Hippocampal formation (tissue), 2 donors: ENCODE data around the gene SF3A2.

Experiments
- DNase-seq, 2 donors: peaks; one replicate each; lab custom pipeline; 2025; lab: John Stamatoyannopoulos, UW

Gene SF3A2

DNA sequence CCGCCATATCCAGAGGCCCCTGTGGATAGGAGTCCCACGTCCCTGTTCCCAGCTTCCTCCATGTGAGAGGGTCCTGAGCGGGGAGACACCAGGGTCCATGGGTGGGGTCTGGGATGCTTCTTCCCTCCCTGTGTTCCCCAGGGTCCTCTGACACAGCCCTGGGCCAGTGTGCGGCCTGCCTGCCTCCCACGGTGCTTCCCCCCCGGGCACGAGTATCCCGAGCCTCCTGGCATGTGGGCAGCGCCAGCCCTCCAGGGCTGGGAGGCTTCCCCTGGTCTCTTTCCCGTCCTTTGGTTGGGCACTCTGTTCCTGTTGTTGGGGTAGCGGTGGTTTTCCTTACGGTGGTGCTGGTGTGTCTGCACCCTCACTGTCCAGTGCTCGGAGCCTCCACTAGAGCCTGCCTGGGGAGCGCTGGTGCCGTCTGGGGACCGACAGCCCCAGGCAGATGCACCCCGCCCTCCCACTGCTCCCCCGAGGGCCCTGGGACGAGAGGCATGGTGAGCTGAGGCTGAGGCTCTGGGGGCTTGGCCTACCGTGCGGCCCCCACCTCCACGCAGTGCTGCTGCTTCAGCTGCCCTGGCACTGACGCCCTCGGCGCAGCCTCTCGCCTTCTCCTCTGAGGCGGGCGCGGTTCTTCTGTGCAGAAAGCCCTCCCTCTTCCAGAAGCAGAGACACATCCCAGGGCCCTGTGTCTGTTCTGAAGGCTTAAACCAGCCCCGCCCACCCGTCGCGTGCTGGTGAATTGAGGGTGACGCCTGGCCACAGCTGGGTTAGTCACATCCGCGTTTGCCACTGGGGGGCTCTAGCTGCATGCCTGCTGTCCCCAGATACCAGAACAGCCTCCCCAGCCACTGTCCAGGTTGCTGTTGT lies 28.4 kb upstream of the SF3A2 start:
- no peak for DNase-seq

DNA sequence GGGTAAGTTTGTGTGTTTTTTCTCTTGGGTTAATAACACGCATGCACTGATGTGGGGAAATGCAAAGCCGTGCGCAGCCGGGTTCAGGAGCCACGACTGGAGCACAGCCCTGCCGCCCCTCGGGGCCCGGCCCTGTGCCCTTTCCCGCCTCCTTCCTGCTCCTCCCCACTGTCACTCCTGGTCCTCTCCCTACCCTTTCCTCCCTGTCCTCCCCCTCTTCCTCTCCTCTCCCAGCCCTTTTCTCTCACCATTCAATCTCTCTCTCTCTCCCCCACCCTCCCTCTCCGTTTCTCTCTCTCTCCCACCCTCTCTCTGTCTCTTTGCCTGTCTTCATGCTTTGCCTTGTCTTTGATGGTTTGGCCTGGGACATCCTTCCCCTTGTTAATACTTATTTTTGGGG lies 27.6 kb upstream of the SF3A2 start:
- DNase-seq, result no peak

DNA sequence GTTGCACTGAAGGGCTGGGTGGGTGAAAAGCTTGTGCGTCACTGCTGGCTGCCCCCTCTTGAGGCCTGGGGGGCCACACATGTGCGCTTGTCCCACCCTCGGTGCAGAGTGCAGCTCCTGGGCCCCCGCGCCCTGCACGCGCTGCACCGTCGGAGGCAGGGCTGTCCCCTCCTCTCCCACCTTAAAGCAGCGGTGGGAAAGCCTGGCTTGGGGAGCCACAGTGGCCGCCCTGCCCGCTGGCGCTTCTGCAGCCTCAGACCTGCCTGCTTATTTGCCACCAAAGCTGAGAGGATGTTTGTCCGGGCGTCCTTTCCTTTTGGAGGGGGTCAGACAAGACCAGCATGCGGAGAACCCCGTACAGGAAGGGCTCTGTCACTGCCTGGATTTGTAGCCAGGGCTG lies 27.2 kb upstream of the SF3A2 start:
- no peak for DNase-seq

DNA sequence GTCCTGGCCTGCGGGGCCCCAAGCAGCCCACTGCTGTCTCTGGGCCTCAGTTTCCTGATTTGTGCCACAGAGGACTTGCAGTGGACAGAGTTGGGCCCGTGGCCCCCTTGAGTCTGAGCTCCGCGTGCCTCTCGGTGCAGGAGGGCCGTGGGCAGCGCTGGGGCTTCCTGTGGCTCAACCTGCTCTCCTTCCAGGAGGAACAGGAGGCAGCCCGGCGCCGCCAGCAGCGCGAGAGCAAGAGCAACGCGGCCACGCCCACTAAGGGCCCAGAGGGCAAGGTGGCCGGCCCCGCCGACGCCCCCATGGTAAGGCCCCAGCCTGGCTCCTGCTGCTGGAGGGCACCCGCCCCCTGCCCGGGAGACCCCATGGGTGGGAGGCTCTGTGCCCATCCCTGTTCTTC lies 26.4 kb upstream of the SF3A2 start:
- DNase-seq, result no peak

DNA sequence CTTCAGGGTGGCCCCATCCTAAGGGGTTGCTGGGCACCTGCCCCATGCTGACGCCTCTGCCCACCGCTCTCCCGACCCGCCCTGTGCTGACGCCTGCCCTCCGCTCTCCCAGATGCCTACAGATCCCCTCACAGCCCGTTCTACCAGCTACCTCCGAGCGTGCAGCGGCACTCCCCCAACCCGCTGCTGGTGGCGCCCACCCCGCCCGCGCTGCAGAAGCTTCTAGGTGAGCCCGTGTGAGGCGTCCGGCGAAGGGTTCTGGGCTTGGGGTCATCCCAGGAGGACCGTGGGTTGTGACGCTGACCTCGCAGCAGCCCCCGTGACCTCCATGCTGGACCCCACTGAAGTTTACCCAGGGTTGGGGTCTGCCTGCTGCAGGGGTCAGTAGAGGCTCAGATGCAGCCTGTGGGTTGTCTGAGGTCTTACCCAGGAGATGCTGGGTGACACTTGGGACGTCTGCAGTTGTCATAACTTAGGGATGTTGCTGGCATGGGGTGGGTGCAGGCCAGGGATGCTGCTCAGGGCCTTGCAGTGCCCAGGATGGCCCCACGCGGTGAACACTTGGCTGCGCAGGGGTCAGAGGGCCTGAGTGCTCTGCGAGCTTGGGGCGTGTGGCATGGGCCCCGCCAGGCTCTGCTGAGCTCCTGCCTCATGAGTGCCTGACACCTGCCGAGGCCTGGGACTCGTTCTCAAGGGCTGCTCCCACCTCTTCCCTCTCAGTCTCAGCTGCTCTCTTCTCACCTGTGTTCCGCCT lies 25.5 kb upstream of the SF3A2 start:
- DNase-seq, result no peak

DNA sequence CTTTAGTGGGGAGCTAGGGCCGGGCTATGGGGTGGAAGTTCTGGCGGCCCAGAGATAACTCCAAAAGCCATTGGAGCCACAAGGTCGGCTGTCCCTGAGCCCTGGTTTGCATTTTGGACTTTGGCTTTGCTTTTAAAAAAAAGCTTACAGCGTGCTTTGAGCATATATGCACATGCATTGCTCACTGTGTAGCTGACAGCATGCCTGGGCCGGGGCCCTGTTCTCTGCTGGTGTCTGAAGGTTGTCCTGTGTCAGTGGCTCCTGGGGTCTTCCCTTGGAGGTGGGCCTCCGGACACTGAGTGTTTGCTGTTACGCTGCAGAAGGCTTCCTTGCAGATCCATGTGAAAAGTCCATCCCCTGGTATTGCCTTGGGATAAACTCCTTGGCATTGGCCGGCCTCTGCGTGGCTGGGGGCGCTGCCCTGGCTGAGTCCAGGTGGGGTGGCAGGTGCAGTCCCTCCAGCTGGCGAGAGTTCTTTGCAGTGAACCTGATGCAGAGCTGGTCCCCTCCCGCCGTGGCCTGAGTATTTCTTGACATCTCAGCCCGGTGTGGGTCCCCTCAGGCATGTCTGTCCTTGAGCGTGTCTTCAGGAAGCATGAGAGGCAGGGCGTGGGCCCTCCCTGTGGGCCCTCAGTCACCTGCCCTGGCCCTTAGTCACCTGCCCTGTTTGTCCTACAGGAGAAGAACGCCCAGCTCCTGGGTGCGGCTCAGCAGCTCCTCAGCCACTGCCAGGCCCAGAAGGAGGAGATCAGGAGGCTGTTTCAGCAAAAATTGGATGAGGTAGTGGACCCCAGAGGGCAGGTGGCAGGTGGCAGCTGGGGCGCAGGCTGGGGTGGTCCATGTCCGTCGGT lies 23.5 kb upstream of the SF3A2 start:
- DNase-seq, result no peak

DNA sequence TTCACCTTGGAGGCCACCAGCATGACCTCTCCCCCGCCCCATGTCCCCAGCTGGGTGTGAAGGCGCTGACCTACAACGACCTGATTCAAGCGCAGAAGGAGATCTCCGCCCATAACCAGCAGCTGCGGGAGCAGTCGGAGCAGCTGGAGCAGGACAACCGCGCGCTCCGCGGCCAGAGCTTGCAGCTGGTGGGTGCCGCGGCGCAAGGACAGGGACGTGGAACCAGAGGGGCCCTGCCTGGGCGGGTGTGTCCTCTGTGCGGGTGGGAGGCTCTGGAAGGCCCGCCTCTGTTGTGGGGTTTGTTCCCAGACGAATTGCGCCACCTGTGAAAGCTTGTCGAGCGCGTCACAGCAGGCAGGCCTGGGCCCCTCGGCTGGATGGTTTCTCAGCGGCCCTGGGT lies 22.8 kb upstream of the SF3A2 start:
- DNase-seq, result no peak

DNA sequence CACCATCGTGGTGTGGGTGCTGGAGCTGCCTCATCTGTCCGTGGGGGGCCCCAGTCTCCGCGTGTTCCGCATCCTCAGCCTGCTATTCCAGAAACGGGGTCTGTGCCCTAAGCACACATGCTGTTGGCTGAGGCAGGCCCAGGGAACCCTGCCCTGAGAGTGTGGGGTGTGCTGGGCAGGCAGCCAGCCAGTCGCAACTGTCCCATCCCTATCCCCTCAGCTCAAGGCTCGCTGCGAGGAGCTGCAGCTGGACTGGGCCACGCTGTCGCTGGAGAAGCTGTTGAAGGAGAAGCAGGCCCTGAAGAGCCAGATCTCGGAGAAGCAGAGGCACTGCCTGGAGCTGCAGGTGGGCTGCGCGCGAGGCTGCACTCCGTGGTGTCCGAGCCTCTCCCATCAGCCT lies 22.4 kb upstream of the SF3A2 start:
- DNase-seq, result peak in 1 of 2 donors; percentile 9

DNA sequence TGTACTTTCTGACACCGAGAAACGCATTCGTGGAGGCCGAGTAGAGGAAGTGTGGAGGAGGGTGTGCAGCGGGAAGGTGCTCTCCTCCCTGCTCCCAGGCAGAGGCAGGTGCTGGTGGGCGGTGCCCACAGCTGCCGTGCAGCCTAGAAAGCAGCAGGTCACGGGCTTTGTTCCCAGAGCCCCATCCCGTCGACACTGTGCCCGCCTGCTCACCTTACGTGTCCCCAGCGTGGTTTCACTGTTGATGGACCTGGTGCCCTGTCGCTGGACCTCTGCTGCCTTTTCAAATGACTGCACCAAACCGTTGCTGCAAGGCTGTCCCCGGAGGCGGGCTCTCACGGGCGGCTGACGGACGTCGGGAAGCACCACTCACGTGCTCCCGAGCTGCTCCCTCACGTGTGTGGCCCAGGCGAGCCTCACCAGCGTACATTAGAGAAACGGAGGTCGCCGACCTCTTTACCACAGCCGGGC lies 21.3 kb upstream of the SF3A2 start:
- no peak for DNase-seq

DNA sequence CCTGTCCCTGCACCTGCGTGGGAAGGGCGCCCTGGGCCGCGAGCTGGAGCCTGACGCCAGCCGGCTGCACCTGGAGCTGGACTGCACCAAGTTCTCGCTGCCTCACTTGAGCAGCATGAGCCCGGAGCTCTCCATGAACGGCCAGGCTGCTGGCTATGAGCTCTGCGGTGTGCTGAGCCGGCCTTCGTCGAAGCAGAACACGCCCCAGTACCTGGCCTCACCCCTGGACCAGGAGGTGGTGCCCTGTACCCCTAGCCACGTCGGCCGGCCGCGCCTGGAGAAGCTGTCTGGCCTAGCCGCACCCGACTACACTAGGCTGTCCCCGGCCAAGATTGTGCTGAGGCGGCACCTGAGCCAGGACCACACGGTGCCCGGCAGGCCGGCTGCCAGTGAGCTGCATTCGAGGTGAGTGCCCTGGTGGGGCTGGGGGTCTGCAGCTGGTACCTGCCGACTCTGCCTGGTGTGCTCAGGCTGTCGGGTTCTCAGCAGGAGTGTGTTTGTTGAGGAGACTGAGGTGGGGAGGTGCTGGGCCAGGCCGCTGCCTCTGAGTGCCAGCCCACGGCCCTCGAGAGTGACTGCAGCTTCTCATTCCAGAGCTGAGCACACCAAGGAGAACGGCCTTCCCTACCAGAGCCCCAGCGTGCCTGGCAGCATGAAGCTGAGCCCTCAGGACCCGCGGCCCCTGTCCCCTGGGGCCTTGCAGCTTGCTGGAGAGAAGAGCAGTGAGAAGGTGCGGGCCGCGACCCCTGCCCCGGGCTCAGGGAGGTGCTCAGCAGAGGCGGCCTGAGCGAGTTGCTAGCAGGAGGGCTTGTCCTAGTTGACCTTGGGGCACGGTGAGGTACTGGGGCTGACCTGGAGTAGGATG lies 20.0 kb upstream of the SF3A2 start:
- no peak for DNase-seq

DNA sequence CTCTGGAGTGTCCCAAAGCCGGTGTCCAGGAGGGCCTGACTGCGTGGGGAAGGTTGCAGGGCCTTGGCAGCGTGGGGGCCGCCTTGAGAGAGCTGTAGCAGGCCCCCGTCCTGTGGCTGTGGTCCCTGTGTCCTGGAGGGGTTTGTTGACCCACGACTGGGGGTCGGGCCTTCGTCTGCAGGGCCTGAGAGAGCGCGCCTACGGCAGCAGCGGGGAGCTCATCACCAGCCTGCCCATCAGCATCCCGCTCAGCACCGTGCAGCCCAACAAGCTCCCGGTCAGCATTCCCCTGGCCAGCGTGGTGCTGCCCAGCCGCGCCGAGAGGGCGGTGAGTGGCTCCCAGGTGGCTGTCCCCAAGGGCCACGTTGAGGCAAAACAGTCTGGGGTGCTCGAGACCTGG lies 19.0 kb upstream of the SF3A2 start:
- DNase-seq, result no peak

DNA sequence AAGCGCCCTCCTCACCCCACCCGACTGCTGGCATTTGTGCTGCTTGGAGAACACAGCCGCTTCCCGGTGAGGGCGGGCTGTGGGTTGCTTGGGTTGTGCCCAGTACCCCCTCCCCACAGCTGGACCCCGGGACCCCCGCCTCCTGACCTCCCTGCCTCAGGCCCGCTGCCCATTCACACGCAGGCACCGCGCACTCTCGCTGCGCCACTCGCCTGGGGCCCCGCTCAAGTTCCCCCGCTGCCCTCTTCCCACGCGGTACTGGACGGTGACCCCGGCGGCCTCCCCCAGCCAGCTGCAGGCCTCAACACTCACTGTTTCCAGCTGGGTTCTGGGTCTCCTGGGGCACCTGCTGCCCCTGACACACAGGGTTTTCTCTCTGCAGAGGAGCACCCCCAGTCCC lies 16.9 kb upstream of the SF3A2 start:
- no peak for DNase-seq

DNA sequence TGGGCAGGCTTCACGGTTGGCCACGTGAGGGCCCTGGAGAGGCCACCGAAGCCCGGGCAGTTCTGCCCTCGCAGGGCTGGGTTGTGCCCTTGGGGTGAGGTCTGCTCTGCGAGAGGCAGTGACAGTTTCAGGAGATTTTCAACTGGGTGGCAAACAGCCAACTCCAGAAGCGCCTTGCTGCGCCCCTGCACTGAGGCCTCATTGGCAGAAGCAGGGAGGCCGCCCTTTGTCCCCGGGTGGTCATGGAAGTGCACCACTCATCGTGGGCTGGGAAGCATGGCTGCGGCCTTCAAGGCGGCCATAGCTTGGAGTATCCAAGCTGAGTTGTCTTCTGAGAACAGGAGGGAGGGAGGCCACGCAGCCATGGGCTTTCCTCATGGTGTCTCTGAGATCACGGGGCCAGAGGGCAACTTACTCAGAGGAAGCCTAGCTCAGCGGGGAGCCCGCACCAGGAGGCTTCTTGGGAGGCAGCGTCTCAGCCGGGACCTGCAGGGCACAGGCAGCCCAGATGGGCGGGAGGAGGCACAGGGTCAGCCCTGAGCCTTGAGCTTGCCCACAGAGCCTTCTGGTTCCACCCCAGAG lies 15.3 kb upstream of the SF3A2 start:
- no peak for DNase-seq

DNA sequence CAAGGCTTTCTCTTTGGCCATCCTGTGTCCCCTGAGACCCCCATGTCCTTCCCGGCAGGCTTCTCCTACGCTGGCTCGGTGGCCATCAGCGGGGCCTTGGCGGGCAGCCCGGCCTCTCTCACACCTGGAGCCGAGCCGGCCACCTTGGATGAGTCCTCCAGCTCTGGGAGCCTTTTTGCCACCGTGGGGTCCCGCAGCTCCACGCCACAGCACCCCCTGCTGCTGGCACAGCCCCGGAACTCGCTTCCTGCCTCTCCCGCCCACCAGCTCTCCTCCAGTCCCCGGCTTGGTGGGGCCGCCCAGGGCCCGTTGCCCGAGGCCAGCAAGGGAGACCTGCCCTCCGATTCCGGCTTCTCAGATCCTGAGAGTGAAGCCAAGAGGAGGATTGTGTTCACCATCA lies 14.7 kb upstream of the SF3A2 start:
- no peak for DNase-seq

DNA sequence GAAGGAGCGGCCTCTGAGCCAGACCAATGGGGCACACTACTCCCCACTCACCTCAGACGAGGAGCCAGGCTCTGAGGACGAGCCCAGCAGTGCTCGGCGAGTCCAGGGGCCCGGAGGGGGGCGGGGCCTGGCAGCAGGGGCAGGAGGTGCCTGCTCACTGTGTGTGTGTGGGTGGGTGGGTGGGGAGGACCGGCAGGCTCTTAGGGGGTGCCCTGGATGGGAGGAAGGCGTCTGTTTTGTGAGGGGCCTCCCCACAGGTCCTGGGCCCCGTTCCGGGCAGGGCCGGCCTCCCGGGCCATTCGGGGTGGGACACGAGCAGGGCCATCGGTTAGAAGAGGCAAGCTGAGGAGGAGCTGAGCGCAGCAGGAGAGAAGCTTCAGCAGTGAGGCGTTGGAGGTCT lies 13.2 kb upstream of the SF3A2 start:
- DNase-seq, result no peak

DNA sequence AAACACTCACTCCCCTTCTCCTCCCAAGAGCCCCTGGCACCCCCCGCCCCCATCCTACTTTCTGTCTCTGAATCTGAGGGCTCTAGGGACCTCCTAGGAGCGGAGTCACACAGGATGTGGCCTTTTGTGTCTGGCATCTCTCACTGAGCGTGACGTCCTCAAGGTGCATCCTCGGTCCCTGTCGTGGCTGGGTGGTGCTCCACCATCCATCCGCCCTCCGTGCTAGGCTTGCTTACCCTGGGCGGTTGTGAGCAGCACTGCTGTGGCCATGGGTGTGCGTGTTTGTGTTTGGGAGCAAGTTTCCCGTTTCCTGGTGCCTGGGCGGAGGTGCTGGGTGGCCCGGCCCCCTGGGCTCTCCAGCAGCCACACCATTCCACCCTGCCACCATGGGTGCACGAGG lies 12.7 kb upstream of the SF3A2 start:
- no peak for DNase-seq

DNA sequence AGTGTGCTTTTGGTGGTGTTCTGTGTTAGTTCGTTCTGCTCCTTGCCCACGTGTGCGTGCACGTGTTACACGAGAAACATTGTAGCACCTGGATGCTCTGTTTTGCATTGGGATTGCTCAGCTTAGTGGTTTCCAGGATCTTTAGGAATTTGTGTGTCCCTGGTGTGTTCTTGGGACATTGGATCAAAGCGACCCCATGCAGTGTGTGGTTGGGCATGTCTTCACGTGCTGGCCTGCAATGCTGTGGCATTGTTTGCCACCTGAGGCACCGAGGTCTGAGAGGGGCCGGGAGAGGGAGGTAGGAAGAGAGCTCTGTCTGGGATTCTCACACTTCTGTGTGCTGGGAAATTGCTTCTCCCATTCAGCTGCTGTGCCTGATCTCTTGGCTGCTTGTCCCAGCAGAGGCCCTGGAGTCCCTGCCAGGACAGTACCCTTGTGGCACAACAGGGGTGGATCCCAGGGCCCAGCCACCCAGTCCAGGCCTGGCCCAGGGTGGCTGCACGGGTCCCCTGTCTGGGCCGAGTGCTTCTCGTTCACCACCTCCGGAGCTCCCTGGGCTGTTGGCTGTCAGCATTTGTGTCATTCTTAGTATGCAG lies 11.8 kb upstream of the SF3A2 start:
- no peak for DNase-seq

DNA sequence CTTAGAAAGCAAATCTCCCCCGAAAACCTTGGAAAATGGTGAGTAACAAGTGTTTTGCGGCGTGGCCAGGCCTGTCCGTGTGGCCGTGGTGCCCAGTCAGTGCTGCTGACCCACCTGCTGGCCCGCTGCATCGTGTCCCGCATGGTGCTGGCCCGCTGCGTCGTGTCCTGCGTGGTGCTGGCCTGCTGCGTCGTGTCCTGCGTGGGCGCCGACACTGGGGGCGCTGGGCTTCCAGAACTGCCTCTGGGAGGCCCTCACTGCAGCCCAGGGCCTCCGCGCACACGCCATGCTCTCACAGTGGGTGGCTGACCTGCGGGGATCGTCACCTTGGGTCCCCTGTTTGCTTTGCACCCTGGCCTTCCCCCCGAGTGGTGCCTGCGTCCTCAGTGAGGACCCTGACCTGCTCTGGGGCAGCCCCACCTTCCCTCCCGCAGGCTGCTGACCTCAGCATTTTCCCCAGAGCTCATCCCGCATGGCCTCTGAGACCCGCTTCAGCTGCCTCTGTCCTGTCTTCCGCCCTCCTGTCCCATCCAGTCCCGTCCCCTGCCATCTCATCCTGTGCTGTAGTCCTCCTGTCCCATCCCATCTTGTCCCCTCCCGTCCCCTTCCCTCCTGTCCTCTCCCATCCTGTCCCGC lies 11.1 kb upstream of the SF3A2 start:
- DNase-seq, result no peak

DNA sequence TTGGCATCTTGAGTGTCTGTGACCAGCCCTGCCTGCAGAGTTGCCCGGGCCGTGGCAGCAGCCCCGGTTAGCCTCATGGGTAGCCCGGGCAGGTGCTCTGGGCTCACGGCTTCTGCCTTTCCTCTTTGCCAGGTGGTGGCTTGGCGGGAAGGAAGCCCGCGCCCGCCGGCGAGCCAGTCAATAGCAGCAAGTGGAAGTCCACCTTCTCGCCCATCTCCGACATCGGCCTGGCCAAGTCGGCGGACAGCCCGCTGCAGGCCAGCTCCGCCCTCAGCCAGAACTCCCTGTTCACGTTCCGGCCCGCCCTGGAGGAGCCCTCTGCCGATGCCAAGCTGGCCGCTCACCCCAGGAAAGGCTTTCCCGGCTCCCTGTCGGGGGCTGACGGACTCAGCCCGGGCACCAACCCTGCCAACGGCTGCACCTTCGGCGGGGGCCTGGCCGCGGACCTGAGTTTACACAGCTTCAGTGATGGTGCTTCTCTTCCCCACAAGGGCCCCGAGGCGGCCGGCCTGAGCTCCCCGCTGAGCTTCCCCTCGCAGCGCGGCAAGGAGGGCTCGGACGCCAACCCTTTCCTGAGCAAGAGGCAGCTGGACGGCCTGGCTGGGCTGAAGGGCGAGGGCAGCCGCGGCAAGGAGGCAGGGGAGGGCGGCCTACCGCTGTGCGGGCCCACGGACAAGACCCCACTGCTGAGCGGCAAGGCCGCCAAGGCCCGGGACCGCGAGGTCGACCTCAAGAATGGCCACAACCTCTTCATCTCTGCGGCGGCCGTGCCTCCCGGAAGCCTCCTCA lies 10.4 kb upstream of the SF3A2 start:
- no peak for DNase-seq
